ENCODE data around the gene TJP3.
"Not testable (repeated sequence)": the region's sequence is repeated elsewhere in the genome, so short reads cannot be mapped to it uniquely, and the experiment has no call there.

TJP3 gene

DNA sequence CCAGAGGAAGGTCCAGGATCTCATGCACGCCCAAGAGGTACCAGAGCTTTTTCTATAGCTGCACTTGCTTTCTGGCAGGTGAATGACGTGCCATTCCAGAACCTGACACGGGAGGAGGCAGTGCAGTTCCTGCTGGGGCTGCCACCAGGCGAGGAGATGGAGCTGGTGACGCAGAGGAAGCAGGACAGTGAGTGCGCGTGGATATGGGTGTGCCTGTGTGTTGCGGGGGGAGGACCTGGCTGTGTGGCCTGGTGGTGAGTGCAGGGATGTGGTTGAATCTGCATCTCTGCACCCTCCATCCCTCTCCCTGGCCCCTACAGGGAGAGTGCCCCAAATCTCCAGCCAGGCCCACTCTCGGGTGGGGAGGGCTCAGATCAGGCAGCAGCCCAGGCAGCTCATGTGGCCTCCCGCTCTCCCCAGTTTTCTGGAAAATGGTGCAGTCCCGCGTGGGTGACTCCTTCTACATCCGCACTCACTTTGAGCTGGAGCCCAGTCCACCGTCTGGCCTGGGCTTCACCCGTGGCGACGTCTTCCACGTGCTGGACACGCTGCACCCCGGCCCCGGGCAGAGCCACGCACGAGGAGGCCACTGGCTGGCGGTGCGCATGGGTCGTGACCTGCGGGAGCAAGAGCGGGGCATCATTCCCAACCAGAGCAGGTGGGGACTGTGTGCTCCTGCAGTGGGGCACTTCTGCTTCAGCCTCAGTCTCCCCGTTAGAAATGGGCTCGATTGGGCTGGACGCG lies 30.5 kb downstream of the TJP3 start:
- DNase-seq (ENCODE audit: low read depth in 2 of 2): no peak

DNA sequence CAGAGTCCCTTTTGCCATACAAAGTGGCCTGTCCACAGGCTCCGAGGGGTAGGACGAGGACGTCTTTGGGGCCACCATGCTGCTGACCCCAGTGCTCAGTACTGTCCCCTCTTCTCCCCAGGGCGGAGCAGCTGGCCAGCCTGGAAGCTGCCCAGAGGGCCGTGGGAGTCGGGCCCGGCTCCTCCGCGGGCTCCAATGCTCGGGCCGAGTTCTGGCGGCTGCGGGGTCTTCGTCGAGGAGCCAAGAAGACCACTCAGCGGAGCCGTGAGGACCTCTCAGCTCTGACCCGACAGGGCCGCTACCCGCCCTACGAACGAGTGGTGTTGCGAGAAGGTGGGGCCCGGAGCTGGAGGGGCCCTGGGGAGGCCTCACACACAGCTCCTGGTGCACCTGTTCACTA lies 32.2 kb downstream of the TJP3 start:
- no peak for DNase-seq (ENCODE audit: low read depth in 2 of 2)

DNA sequence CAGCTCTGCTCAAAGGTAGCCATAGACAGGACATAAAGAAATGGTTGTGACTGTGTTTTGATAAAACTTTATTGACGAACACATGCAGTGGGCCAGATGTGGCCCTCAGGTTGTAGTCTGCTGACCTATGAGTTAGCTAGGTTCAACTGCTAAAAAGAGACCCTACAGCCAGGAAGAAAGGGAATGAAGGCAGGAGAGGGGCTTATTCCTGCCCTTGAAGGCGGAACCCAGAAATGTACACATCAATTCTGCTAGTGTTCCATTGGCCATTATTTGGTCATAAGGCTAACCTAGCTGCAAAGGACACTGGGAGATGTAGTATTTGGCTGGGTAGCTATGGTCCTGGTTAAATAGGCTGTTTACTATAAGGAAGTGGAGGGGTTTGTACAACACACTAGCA lies 35.3 kb downstream of the TJP3 start:
- no peak for DNase-seq (ENCODE audit: low read depth in 2 of 2)

DNA sequence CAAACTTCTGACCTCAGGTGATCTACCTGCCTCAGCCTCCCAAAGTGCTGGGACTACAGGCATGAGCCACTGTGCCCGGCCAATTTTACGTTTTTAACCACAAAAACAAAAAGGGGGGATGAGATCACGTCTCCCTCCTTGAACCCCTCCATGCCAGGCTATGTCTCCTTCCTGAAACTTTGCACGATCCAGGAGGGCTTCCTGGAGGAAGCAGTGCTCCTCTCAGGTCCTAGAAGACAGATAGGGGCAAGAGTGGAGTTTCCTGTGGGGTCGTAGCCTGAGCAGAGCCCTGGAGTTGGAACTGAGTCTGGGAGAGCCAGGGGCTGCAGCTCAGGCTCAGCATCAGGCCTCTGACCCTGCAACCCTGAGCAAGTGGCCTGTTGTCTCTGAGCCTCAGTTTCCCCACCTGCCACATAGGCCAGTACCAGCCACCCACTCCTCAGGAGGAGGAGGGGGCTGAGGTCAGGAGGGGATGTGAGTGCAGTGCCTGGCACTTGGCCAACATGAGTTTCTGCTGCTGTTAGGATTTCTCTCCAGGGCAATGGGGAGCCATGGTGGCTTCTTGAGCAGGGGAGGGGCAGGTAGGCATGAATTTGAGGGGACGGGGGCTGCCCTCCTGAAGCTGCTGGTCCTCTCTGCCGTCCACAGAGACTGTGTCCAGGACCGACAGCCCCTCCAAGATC lies 37.3 kb downstream of the TJP3 start:
- DNase-seq (ENCODE audit: low read depth in 2 of 2): no peak

DNA sequence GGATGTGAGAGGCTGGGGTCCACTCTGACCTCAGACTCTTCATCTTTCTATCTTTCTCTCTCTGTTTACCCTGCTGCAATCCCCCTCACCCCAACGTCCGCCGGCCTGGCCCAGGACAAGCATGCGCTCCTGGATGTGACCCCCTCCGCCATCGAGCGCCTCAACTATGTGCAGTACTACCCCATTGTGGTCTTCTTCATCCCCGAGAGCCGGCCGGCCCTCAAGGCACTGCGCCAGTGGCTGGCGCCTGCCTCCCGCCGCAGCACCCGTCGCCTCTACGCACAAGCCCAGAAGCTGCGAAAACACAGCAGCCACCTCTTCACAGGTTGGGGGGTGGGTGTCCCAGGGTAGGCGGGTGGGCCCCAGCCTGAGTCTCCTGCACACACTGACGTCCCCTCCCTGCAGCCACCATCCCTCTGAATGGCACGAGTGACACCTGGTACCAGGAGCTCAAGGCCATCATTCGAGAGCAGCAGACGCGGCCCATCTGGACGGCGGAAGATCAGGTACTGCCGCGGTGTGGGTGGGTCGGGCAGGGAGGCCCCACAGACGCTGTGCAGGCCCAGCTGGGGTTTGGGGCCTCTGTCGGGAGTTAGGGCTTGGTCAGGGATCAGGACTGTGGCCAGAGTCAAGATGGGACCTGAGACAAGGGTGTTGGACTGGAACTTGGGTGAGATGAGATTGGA lies 38.3 kb downstream of the TJP3 start:
- DNase-seq (ENCODE audit: low read depth in 2 of 2): no peak

DNA sequence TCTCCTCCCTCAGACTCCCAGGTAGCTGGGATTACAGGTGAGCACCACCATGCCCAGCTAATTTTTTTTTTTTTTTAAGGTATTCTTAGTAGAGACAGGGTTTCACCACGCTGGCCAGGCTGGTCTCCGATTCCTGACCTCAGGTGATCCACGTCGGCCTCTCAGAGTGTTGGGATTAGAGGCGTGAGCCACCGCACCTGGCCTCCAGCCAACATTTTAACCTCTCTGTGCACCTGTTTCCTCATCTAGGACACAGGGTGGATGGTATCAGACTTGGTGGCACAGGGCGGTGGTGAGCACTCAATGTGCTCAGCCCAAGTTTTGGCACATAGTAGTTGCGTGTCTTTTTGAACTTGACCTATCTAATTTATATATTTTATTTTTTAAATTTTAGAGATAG lies 40.8 kb downstream of the TJP3 start:
- DNase-seq (ENCODE audit: low read depth in 2 of 2): no peak

DNA sequence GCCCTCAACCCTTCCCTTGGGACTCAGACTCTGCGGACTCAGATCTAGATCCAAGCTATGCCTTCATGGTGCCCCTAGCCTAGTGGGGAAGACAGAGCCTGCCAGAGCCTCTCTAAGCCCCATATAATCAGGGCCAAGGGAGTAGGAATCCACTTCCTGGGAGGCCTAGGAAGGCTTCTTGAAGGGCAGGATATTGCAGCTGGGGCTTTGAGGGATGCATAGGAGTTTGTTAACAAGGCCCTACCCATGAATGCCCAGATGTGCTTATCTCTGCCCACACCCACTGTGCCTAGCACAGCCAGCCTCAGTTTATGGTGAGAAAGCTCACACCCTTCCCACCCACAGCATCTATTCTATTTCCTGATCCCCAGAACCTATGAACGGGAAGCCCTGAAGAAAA lies 42.0 kb downstream of the TJP3 start:
- no peak for DNase-seq (ENCODE audit: low read depth in 2 of 2)

DNA sequence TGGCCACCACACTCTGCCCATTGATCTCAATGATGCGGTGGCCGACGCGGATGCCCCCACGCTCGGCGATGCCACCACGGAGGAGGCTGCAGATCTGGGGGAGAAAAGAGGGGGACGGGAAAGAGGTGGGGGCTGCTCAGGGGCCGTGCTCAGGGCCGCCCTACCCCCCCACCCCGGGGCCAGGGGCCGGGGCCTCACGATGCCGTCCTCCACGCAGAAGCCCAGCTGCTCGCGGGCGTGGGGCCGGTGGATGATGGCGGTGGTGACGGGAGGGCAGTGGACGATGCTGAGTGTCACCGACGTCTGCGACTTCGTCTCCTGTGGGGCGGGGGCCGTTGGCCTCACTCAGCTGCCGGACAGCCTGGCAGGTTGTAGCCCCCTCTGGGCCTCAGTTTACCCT lies 43.1 kb downstream of the TJP3 start:
- no peak for DNase-seq (ENCODE audit: low read depth in 2 of 2)

DNA sequence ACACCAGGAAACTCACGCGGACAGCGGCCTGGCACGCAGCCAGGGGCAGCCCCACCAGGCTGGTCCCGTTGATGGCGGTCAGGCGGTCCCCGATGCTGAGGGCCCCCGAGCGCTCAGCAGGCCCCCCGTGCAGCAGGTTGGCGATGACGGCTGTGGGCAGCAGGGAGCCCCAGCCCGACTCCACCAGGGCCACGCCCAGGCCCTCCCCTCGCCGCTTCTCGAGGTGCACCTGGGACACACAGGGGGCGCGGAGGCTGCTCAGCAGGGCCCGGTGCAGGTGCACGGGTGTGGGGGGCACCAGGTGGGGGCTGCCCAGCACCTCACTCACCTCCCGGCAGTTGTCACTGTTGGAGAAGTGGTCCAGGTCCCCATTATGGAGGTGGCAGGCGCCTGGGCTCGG lies 44.3 kb downstream of the TJP3 start:
- DNase-seq (ENCODE audit: low read depth in 2 of 2): no peak

DNA sequence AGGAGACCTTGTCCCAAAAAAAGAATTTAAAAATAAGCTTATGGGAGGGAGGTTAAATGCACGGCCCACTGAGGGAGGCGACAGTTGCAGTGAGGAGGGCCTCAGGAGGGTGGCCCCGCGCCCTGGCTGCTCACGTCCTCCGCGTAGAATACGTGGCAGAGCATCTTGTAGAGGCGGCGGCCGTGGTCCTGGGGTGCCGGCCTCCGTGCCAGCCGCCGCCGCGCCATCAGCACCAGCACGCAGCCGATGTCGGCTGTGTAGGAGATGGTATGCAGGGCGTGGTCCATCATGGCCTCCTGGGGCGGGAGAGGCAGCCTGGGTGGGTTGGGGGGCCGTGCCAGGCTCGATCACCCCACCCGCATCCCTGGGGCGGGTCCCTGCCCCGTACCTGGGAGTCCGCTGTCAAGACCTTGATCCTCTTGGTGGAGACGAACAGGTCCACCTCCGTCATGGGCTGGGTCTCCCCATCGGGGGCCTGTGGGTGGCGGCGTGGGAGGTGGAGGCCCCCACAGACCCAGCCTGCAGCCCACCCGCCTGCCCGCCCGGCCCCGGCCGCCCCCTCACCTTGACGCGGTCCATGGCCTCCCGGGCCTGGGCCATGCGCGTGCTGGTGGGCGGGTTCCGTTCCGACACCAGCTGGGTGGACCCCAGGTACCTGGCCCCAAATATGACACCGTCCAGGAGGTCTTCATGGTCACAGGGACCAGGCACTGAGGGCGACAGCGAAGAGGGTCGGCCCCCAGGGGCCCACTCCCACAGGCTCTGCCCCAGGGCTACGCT lies 45.6 kb downstream of the TJP3 start:
- DNase-seq (ENCODE audit: low read depth in 2 of 2): no peak

DNA sequence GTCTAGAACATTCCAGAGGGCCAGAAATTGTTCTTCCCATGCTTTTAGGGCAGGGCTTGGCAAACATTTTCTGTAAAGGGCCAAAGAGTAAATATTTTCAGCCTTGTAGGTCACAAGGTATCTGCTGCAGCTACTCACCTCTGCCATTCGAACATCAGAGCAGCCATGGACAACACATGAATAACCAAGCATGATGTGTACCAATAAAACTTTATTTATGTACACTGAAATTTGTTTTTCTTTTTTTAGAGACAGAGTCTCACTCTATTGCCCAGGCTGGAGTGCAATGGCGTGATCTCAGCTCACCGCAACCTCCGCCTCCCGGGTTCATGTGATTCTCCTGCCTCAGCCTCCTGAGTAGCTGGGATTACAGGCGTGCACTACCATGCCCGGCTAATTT lies 49.5 kb downstream of the TJP3 start:
- DNase-seq (ENCODE audit: low read depth in 2 of 2): not testable (repeated sequence)

DNA sequence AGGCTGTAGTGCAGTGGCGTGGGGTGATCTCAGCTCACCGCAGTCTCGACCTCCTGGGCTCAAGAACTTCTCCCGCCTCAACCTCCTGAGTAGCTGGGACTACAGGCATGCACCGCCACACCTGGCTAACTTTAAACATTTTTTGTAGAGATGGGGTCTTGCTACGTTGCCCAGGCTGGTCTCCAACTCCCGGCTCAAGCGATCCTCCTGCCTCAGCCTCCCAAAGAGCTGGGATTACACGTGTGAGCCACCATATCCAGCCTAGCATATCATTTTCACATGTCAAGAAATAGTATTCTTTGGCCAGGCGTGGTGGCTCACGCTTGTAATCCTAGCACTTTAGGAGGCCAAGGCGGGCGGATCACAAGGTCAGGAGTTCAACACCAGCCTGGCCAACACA lies 50.1 kb downstream of the TJP3 start:
- DNase-seq (ENCODE audit: low read depth in 2 of 2): not testable (repeated sequence)

DNA sequence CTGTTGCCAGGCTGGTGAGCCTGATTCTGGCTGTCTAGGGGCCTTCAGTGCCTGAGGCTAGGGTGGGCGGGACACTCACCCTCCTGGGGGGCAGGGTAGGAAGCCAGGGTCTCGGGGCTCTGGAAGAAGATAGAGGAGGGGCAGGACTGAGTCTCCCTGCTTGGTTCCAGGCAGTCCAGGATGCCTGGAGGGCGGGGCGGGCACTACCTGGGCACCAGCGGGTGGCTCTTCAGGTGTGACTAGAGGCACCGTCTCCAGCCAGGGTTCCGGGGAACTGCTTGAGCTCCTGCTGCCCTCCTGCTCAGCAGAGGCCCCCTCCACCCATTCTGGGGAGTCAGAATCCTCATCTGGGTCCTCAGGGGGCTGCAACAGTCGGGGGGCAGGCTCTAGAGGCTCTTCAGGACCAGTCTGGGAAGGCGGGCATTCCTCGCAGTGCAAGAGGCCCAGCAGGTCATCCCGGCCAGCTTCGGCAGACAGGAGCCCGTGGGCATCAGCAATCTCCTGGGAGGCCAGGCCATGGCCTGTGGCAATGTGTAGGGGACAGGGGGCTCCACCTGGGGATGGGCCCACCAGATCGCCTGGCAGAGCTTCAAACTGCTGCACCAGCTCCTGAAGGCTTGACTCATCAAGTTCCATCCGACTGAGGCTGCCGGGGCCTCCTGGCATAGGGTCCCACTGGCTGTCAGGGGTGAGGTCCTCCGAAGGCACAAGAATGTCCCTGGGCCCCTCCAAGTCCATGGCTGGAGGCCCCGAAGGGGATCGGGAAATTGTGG lies 51.5 kb downstream of the TJP3 start:
- no peak for DNase-seq (ENCODE audit: low read depth in 2 of 2)

DNA sequence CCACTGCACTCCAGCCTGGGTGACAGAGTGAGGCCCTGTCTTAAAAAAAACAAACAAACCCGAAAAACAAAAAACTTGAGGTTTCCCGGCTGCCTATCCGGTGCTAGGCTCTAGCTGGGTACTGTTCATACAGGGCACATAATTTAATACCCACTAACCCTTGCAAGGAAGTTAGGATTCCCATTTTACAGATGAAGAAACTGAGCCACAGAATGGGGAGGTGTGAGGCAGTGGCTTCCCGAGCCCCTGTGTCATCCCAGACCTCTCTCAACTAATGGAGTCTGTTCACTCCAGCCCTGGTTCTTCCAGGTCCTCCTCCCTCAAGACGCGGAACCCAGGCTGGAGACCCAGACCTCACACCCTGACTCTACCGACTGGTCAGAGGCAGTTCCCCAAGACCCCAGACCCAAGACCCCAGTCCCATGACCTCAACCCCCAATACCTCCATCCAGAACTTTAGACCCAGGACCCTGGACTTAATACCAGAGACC lies 52.7 kb downstream of the TJP3 start:
- DNase-seq (ENCODE audit: low read depth in 2 of 2): no peak

DNA sequence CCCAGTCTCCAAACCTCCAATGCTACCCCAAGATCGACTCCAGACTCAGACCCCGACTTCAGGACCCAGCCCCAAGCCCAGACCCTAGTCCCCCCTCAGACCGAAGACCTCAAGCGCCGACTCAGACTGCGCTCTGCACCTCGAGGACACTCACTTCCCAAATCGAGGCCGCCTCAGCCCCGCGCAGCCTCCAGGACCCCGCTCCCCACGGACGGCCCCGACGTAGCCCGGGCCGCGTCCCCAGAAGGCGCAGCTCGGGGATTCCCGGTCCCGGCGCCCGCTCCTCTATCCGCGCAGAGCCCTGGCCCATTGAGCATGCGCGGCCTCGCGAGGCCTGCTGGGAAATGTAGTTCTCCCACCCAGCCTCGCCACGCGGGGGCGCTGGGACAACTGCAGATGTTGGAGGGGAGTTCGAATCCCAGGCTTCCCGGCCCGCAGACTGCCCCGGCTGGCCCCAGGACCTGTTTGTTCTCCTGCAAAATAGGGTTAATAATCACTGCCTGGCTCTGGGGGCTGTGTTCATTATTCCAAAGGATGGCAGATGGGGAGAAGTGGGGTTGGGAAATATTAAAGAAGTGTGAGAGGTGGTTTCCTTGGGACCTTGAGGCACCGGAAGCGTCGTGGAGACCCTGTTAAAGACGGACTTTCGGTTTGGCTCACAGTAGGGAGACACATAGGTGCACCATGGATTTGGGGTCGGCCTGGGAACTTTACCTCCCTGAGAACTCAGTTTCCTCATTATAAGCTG lies 53.4 kb downstream of the TJP3 start, which contains the start of gene APBA3:
APBA3 (minus strand) TSS at position 311 of the 748 bp plus-strand sequence. CDS start 1,428 bp downstream, outside the sequence.
- peak; percentile 69 to 75 for DNase-seq (ENCODE audit: low read depth in 2 of 2)

DNA sequence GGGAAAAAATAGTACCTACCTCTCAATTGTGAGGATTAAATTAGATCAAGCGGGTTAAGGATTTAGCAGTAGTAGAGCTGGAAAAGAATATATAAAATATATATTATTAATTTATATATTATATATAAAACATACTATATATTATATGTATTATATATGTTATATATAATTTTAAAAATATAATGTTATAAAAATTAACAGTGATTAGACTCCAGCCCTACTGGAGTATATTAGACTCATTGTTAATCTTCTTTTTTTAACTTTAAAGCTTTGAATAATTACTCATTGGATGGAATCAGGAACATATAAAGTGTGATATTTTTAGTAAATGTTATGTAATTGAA lies 53.9 kb downstream of the TJP3 start:
- no peak for DNase-seq (ENCODE audit: low read depth in 2 of 2)

DNA sequence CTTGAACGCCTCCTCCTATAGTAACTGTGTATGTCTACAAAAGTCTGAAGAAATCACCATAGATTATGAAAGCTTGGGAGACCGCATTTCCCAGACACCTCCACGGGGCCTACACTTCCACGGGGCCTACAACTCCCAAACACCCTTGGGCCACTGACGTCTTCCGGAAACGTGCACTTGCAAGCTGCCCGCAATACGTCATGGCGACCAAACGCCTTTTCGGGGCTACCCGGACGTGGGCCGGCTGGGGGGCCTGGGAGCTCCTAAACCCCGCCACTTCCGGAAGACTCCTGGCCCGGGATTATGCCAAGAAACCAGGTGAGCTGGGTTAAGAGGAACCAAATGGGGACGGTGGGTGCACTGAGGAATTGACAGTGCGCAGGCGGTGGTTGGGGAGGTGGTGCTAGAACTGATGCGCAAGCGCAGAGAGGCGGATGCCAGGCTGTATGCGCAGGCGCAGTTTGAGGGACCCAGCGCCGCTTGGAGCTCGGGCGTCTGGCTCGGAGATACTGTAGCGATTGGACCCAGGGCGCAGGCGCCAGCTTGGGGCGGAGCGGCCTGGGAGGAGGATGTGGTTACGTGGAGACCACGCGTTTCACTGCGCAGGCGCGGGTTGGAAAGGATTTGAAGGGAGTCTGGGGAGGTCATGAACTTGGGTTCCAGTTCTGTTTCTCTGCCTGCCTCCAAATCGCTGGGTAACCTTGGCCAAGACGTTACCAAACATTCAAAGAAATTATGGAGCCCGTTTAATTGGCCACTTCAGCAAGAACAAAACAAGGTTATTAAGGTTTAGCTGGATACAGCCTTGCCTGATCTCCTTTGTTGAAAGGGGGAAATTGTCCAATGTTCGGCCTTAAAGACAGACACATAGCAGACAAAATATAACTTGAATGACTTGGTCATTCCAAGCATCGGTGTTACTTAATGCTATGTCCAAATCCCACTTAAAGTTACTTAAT lies 54.6 kb downstream of the TJP3 start, which contains the start of gene MRPL54:
MRPL54 (plus strand) TSS at position 182 of the 959 bp plus-strand sequence; CDS start at position 201, 19 bp downstream.
- peak; percentile 96 to 97 for DNase-seq (ENCODE audit: low read depth in 2 of 2)

DNA sequence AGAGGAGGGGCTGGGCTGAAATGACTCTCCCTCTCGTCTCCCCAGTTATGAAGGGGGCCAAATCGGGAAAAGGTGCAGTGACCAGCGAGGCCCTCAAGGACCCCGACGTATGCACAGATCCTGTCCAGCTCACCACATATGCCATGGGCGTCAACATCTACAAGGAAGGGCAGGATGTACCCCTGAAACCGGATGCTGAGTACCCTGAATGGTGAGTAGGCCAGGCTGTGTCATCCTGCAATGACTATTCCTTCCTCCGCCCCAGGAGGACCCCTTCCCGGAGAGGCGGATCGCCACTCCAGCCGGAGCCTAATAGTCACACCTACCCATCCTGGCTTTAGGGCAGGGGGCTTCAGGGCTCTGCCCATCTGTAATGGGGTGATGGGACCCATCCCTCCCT lies 56.9 kb downstream of the TJP3 start:
- no peak for DNase-seq (ENCODE audit: low read depth in 2 of 2)

DNA sequence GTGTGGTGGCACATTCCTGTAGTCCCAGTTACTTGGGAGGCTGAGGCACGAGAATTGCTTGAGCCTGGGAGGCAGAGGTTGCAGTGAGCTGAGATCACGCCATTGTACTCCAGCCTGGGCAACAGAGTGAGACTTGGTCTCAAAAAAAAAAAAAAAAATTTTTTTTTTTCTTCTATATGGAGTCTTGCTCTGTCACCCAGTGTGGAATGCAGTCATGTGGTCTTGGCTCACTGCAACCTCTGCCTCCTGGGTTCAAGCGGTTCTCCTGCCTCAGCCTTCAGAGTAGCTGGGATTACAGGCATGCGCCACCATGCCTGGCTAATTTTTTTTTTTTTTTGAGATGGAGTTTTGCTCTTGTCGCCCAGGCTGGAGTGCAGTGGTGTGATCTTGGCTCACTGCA lies 57.6 kb downstream of the TJP3 start:
- not testable (repeated sequence) for DNase-seq (ENCODE audit: low read depth in 2 of 2)
